GM20000 (cell line): ENCODE data around the gene RPP25L.
A peak's percentile ranks its signal among the peaks of the same experiment; 100 is the strongest.

ENCODE experiments used
- DNase-seq: peaks from one replicate; pipeline ENCODE4 v3.0.0; 2012; ENCODE audit warnings: low spot score
- TF ChIP-seq, protein P1 (sequence below): IDR thresholded peaks from 2 replicates; pipeline ENCODE4 v1.5.1; 2012; ENCODE audit warnings: mild to moderate bottlenecking, control low read depth; ENCODE audit errors: extremely low read depth, missing control alignments

The RPP25L gene

GRCh38 chr9:34636791-34637355 lies 25.0 kb upstream of the RPP25L start:
- TF ChIP-seq, protein P1, sequence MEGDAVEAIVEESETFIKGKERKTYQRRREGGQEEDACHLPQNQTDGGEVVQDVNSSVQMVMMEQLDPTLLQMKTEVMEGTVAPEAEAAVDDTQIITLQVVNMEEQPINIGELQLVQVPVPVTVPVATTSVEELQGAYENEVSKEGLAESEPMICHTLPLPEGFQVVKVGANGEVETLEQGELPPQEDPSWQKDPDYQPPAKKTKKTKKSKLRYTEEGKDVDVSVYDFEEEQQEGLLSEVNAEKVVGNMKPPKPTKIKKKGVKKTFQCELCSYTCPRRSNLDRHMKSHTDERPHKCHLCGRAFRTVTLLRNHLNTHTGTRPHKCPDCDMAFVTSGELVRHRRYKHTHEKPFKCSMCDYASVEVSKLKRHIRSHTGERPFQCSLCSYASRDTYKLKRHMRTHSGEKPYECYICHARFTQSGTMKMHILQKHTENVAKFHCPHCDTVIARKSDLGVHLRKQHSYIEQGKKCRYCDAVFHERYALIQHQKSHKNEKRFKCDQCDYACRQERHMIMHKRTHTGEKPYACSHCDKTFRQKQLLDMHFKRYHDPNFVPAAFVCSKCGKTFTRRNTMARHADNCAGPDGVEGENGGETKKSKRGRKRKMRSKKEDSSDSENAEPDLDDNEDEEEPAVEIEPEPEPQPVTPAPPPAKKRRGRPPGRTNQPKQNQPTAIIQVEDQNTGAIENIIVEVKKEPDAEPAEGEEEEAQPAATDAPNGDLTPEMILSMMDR = no peak
- DNase-seq = no peak

DNA sequence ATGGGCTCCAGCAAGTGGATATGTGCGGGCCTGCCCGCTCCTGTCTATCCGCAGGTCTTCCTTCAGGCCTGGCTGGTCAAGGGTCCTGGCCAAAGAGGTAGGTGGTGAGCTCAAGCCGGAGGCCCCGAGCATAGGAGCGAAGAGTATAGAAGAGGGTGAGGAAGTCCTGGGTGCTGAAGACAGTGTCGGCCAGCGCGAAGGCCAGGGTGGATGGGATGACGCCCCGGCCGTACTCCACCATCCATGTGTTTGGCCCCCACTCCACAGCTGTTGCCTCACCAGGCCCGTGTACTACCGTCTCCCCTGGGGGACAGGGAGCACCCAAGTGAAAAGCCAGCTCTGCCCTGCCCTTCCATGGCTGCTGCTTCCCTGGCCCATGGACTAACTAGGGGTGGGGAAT lies 23.7 kb upstream of the RPP25L start:
- no peak for DNase-seq
- TF ChIP-seq, protein P1 = no peak

DNA sequence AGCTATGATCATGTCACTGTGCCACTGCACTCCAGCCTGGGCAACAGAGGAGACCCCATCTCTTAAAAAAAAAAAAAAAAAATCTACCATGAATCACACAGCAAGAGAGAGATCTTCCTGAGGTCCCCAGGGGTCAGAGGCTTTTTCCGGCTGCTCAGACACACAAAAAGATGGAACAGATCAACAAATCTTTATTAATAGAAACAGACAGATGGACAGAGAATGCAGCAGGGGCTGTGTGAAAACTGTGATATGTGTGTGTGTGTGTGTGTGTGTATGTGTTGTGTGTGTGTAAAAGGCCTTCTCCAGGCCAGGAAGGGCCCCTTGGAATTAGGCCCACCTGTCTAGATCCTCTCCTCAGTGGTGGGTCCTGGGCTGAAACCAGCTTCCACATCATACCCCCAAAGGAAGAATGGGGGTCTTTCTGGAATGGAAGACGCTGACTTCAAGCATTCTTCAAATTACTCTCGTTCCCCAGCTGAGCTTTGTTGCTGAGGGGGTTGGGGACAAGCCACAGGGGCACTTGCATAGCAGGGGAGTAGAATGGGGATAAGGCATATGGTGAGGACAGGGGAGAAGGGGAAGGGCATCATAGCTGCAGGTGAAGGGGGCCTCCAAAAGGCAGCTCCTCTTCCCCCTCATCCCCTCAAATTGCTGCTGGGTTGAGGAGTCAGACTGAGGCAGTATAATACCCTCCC lies 22.8 kb upstream of the RPP25L start:
- DNase-seq = no peak
- TF ChIP-seq, protein P1 = no peak

GRCh38 chr9:34633851-34634550 lies 22.1 kb upstream of the RPP25L start:
- peak; percentile 85 for DNase-seq
- TF ChIP-seq, protein P1 = peak; percentile 86

DNA sequence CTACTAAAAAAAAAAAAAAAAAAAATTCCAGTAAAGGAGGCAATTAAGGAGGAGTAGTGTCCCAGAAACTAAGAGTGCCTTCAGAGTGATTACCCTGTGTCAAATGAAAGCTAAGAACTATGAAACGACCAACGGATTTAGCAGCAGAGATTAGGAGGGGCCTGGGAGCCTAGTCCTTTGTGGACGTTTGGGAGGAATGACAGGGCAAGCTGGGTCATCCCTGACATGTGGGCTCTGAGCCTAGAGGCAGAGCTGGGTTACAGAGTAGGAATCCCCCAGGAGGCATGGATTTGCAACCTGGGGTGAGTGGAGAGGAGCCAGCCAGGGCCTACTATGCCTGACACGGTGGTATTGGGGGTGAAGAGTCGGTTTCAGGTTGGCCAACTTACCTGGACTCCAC lies 21.3 kb upstream of the RPP25L start:
- no peak for DNase-seq
- TF ChIP-seq, protein P1 = no peak

DNA sequence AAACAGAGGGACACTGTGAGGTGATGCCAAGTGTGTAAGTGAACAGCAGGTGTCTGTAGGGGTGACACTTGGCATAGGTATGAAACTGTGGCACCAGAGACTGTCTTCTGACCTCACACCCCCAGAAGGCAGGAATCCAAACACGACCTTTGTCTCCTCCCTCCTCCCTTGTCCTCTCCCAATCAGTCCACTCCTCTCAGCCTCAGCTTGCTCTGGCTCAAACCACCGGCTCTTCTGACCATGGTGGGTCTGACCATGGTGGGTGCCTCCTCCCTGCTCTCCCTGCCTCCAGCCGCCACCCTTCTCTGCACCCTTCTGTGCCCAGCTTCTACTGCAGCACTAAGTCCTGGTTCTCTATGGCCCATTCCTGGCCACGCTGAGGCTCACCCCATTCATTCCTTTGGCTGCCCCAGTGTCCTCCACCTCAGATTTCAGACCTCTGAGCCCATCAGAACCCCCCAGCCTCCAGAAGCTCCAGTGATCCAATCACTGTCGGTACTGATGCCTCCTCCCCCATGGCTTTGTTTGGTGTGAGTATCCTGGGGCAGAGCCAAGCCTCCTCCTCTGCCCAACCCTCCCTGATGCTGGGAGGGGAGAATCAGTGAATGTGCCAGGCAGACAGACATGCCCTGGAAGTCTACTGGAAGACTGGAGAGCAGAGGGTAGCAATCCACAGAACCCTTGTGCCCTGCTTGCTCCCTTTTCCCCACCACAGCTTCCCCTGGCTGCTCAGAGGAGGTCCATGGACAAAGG lies 18.7 kb upstream of the RPP25L start:
- TF ChIP-seq, protein P1 = no peak
- no peak for DNase-seq

DNA sequence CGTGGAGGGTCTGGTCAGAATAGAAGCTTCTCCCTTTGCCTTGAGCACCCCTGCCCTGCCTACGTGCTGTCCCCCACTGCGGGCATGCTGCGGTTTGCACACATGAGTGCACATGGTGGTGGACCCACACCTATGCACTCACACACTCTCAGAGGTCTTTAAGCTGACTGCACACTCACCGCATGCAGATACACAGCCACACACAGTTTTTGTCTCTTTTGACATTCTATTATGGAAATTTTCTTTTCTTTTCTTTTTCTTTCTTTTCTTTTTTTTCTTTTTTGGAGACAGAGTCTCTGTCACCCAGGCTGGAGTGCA lies 17.6 kb upstream of the RPP25L start:
- TF ChIP-seq, protein P1 = no peak
- no peak for DNase-seq
